GM12878 (cell line): ENCODE data around the gene URAD.

ENCODE experiments used
- MEF2A ChIP-seq: IDR thresholded peaks from 2 replicates; pipeline ENCODE4 v1.6.1; 2011; ENCODE audit warnings: low read depth, mild to moderate bottlenecking, low read length, moderate library complexity; ENCODE audit not compliant: insufficient read depth
- MXI1 ChIP-seq: fragments of 150-350 bp; IDR thresholded peaks from 2 replicates; pipeline ENCODE4 v1.6.1; 2011; ENCODE audit warnings: low read depth, mild to moderate bottlenecking, inconsistent platforms, low read length, improper control_type of control experiment

- TF ChIP-seq MEF2A, result no peak
- TF ChIP-seq MXI1, result no peak
Observed at GRCh38 chr13:27942972-27943371, 45.5 kb downstream of the URAD start.
